ENCODE data around the gene OPCML.

OPCML gene

GRCh38 chr11:132913295-132913694, 619.0 kb downstream of the OPCML start:
- no peak for DNase-seq

GRCh38 chr11:132911186-132911585, 621.1 kb downstream of the OPCML start:
- DNase-seq = peak; percentile 65

- DNase-seq = no peak
Measured at GRCh38 chr11:132910011-132910760, 622.1 kb downstream of the OPCML start.

- DNase-seq = no peak
Measured at GRCh38 chr11:132909021-132909606, 623.2 kb downstream of the OPCML start.

- DNase-seq = no peak
Measured at GRCh38 chr11:132908414-132908810, 623.9 kb downstream of the OPCML start.

- no peak for DNase-seq
Measured at GRCh38 chr11:132907651-132908413, 624.5 kb downstream of the OPCML start.

GRCh38 chr11:132904607-132905006, 627.7 kb downstream of the OPCML start:
- no peak for DNase-seq

- no peak for DNase-seq
Measured at GRCh38 chr11:132904091-132904490, 628.2 kb downstream of the OPCML start.

- DNase-seq = no peak
Measured at GRCh38 chr11:132901638-132902471, 630.4 kb downstream of the OPCML start.

- no peak for DNase-seq
Measured at GRCh38 chr11:132898676-132899075, 633.6 kb downstream of the OPCML start.

- no peak for DNase-seq
Measured at GRCh38 chr11:132898021-132898420, 634.3 kb downstream of the OPCML start.

- no peak for DNase-seq
Measured at GRCh38 chr11:132895340-132895739, 637.0 kb downstream of the OPCML start.

GRCh38 chr11:132894606-132895005, 637.7 kb downstream of the OPCML start:
- DNase-seq = no peak

GRCh38 chr11:132892876-132893275, 639.4 kb downstream of the OPCML start:
- no peak for DNase-seq

- no peak for DNase-seq
Measured at GRCh38 chr11:132888226-132888625, 644.1 kb downstream of the OPCML start.

GRCh38 chr11:132886335-132886734, 646.0 kb downstream of the OPCML start:
- peak; percentile 92 for DNase-seq

GRCh38 chr11:132883241-132883640, 649.1 kb downstream of the OPCML start:
- no peak for DNase-seq

- DNase-seq = no peak
Measured at GRCh38 chr11:132881622-132882021, 650.7 kb downstream of the OPCML start.

GRCh38 chr11:132878111-132878510, 654.2 kb downstream of the OPCML start:
- no peak for DNase-seq

GRCh38 chr11:132876705-132877104, 655.6 kb downstream of the OPCML start:
- DNase-seq = no peak

- DNase-seq = no peak
Measured at GRCh38 chr11:132876239-132876638, 656.1 kb downstream of the OPCML start.

GRCh38 chr11:132874638-132875037, 657.7 kb downstream of the OPCML start:
- peak; percentile 80 for DNase-seq

GRCh38 chr11:132873841-132874240, 658.5 kb downstream of the OPCML start:
- DNase-seq = no peak
